ENCODE data around the gene DCP2. TPM values are rescaled to one million over a fixed set of nuclear protein-coding genes. Genes with fewer than 3 reads are reported as not detected.

Gene DCP2
- total RNA-seq, 1 experiment from 2014 or later = 45.1 TPM

DNA sequence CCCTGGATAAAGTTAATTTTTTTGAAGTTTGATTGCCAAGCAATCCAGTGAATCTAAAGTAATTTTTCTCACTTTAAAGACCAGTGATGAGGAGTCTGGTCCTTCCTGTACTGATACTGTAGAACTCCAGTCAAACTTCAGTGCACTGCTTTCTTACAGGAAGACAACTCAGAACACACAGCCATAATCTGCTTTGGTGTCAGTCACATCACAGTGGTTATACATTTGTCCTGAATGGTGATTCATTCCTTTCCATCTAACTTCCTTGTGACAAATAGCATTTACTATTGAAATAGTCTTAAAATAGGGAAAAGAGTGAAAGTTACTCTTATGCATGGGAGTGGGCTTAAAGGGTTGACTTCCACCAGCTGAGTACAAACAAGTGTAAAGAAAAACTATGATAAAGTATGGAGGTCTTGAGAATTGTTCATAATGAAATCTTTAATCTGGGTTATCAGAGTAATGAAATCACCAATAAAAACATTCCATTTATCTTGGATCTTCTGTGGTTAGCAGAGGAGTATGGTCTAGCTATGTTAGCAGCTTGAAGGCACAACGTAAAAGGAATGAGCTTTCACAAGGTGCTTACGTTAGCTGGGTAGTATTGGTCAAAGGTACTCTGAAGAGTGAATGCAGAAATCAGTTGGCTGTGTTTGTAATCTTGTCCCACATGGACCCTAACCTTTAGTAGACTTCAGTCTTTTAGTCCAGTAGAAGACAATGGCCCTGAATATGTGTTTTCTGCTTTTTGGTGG lies 41.5 kb downstream of the DCP2 start:
- no peak for DNase-seq (ENCODE audit: extremely low read depth, low read depth)

DNA sequence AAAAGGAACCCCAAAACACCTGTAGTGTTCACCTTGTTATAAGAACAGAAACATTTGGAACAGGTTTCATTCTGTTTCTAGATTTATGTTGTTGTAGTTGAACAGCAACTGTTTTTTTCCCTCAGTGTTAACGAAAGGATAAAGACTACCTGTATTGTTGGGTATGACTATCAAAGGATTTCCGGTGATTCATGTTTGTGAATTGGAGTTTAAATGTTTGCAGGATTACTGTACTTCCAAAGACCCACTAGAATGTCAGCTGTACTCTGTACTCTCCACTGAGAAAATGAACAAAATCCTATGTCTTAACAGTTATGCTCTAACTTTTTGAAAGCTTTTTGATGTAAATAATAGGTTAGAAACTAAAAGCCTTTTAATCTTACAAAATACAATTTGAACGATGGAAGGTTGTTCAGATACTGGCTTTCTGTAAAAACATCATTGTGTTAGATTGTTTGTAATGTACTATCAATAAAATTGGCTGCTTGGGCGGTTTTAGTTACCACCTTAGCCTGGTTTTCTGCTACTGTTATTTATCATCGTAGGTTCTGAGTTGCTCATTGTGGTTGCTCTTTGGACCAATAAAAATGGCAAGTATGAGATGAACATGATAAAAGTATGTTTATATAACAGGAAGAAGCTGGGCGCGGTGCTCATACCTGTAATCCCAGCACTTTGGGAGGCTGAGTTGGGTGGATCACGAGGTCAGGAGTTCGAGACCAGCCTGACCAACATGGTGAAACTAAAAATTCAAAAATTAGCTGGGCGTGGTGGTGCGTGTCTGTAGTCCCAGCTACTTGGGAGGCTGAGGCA lies 44.1 kb downstream of the DCP2 start:
- DNase-seq (ENCODE audit: extremely low read depth, low read depth) = no peak

DNA sequence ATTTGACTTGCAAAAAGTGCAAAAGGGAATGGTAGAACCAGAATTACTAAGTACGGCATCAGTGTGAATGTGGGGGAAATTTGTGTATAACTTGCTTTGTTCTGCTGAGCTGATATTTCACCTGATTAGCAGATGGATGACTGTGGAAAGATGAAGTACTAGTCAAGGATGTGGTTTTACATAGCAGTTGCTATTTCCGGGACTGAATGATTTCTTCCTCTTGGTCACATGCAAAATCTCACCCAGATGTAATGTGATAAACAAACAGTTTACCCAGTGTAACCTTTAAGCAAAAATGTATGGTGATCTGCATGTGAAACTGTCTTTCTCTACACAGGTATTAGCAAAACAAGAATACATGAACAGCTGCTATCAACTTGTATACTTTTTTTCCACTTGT lies 46.1 kb downstream of the DCP2 start:
- DNase-seq (ENCODE audit: extremely low read depth, low read depth) = peak; percentile 33

DNA sequence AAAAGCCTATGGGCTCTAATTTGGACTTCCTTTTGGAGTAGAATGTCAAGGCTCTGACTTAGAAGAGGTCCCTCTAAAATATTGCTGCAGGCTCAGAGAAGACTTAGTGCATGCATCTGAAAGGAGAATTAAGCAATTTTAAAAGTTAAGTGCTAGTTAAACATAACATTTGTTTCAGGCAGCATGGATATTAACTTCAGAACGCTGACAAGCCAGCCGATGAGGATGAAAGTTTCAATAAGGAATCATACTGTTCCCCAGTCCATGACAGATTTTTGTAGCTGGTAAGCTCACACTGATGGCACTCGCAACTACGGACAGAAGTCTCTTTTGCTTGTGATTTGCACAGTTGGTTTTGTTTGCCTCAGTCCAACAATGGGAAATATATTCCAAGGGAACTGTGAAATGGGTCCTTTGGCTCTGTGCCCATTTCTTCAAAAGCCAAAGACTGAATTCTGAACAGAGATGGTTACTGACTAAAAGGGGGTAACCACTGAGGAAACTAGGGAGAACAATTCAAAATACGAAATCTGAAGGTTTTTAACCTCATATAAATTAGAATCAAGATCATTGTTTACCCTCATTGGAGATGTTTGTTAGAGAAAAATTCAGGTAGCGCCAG lies 47.6 kb downstream of the DCP2 start:
- no peak for DNase-seq (ENCODE audit: extremely low read depth, low read depth)

DNA sequence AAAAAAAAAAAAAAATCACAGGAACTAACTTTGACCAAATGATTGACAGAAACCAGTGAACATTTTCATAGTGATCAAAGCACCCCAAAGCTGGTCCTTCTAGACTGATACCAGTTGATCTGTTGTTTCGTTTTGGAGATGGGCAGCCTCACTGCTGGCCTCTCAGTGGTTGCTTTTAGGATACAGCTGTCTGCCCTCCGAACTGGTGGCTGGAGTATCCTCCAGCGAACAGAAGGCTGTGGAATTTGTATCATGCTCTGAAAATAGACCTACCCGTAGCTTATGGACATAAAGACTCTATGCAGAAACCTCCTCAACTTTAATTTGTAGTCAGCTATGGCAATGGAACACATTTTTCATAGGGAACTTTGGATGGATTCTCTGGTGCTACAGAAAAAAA lies 49.0 kb downstream of the DCP2 start:
- DNase-seq (ENCODE audit: extremely low read depth, low read depth) = no peak

DNA sequence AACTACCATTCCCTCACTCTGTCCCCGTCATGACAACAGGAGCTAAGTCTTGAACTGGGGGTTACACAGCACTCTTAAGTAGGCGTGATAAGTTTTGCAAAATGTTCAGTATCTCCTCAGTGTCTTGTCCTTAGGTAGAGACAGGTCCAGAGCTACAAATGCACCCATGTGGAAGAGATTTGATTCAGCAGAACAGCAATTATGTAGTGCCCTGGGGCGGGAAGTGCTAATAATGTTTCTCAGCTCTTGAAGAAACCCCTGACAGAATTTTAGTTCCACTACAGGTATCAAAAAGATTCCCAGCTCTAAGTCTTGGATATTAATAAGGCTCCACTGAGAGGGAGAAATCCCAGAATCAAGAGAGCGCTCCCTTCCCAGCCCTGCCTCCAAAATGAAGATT lies 49.6 kb downstream of the DCP2 start:
- DNase-seq (ENCODE audit: extremely low read depth, low read depth) = no peak

DNA sequence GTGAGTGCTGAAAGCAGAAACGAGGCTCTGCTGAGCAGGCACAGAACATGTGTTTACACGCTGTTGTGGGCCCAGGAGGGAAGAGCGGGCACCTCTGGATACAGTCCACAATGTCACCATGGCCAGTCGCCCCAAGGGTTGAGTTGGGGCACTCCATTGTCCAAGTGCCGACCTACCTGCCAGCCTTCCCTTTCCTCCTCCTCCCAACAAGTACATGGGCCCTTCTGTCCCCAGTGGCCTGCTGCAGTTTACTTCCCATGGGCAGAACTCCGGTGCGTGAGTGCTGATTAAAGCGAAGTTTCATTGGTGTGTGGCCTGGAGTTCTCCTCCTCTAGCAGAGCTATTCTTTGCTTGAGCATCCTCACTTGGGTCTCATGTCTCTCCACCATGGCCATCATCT lies 50.4 kb downstream of the DCP2 start:
- DNase-seq (ENCODE audit: extremely low read depth, low read depth) = no peak

DNA sequence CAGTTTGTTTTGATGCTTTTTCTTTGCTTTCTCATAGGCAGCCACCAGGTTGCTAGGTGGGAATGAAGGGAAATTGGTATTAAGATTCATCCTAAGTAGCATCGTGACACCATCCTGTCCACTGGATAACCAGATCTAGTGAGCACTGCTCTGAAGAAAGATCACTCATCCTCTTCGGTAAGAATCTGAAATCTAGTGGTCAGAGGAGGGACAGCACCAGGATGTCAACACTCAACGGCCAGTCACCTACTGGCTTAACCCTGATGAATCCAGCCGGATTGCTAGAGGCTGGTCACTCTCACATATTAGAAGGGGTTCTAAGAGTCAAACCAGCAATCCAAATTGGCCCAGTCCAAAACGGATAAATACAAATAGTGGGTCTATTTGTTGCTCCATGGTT lies 50.8 kb downstream of the DCP2 start:
- no peak for DNase-seq (ENCODE audit: extremely low read depth, low read depth)

DNA sequence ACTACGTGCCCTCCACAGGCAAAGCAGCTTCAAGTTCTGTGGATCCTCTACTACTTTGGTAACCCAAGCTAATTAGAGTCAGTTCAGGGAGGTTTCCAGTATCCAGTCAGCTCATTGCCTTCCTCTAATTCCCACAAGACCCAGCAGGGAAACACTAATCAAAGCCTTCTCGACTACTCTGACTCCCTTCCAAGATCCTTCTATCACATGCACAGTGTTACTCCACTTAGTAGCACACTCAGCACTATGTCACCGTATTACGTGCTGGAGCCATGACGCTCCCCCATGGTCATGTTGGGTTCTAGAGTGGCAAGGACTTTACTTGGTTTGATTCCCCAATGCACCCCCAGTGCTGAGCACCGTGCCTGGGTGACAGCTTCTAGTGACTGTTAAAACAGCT lies 53.0 kb downstream of the DCP2 start:
- DNase-seq (ENCODE audit: extremely low read depth, low read depth) = no peak

DNA sequence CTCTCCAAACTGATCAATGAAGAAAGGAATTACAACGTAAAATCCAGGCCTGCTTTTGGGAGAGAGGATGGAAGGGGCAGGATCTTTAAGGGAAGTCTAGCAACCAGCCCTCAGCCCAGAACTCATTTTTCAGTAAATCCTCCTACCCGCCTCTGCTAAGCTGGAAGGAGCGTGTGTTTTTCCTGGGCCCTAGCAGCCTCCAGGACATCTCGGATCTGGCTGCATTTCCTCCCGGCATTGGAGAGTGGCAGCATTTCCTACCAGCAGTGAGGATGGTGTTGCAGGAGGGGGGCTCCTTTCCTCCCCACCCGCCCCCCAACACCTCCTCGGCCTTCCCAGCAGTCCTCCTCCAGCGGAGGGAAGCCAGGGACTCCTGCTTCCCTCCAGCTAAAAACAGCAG lies 54.5 kb downstream of the DCP2 start:
- DNase-seq (ENCODE audit: extremely low read depth, low read depth) = no peak

DNA sequence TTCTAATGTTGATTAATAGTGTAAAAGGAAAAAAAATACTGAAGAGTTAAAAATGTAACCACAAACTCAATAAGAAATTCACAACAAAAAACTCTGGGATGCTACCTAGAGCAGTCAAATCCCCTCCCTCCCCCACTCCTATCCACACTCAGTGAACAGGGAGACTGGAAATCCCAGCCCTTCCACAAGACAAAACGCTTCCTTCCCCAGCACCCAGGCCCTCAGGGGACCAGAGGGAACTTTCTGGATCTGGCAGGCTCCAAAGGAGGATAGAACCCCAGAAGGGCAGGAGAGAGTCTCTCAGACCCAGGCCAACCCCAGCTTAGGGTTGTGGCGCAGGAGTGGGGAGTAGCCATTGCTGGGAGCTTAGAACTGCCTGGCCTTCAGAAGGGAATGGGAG lies 55.0 kb downstream of the DCP2 start:
- no peak for DNase-seq (ENCODE audit: extremely low read depth, low read depth)

DNA sequence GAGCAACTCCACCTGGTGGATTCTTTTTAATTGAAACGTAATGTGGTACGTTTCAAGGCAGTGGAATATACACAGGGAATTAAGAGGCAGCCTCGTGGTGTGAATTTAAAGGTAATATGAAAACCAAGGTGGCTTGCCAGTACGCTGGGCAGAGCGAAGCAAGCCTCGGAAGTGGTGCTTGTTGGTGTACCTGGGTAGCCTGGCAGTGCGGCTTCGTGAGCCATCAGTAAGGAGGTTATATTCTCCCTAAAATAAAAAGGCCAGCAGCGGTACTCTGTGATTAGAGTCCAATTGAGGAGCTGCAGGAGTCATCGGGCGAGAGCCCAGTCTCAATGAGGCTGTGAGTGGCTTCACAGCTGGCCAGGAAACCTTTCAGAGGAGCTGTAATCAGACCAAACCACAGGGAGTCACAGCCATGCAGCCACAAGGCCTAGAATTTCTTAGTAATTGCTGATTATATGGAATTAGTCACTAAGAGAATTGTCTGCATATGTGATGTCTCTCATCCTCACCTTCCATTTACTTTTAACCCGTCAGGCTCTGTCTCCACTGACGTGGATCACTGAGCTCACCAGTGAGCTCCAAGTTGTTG lies 57.7 kb downstream of the DCP2 start:
- DNase-seq (ENCODE audit: extremely low read depth, low read depth) = no peak

DNA sequence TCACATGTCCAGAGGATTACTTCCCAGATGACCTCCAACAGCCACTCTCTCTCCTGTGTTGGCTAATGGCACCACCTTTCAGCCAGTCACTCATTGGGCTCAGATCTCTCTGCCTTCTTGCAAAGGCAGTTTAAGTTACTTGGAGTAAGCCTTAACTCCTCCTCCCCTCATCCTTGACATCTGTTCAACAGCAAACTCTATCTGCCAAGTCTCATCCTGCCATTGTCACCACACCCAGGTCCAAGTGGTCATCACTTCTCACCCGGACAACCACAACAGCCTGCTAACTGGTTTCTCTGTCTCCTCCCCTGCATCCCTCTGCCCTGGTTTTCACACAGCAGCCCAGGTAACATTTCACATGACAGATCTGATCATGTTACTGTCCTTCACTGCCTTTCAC lies 58.5 kb downstream of the DCP2 start:
- no peak for DNase-seq (ENCODE audit: extremely low read depth, low read depth)

DNA sequence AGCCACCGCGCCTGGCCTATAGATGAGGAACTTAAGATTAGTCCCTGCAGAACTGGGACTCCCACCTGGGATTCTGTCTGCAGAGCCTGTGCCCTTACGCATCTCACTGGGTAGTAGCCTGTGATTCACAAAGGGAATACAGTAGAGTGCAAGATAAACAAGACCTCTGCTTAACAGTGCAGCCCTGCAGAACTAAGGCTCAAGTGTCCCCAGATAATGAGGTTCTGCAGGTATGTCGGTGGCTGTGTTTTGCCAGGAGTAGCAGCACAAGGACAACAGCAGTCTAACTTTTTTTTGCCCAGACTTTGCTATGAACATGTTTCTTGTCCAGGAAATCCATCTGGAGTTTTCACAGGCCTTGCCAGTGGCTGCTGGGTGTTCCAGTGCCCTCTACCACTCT lies 59.7 kb downstream of the DCP2 start:
- no peak for DNase-seq (ENCODE audit: extremely low read depth, low read depth)

DNA sequence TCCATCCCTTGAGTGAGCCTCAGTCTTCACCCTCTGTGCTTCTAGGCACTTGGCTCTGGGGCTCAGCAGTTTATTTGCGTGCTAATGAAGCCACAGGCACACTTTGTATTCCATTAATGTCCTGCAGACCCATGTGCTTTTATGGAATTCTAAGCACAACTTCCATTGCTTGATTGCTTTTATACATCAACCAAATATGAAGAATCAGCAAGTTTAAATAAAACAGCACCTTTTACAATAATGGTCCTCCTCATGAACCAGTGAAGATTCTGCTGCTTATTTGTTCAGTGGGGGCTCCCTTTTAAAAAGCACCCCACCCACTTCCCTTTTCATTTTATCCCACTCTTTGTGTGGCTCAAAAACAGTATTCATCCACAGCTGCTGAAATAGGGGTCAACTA lies 60.2 kb downstream of the DCP2 start:
- no peak for DNase-seq (ENCODE audit: extremely low read depth, low read depth)

DNA sequence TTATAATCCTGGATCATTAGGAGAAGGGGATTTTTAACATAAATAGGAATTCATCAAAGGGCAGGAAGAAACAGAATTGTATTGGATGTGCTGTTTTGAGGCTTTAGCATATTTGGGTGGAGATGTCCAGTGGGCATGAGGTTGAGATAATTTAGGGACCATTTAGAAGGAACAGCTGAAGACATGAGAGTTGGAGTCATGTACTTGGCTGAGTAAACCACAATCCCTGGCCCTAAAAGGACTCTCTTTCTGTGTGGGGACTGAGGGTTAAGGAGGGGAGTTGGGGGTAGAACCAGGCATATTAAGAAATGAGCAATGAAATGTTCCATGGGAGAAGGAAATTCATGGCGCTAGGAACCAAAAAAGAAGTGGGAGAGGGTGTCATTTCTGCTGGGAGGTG lies 61.5 kb downstream of the DCP2 start:
- DNase-seq (ENCODE audit: extremely low read depth, low read depth) = no peak

DNA sequence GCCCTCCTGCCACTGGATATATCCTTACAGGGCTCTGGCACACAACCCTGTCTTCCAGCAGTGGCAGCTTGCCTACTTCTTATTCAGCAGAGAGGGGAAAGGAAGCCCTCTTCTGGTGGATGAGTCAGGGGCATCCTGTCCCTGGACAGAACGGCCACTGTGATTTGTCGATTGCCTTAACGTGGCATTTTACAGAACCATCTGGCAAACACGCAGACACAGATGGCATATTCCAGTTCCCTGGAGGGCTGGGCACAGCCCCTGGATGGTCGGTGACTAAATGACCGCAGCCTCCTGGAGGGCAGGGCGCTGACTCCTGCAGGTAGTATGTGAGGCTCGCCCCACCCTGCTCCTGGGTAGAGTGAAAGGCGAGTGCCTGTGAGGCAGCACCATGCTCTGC lies 62.1 kb downstream of the DCP2 start:
- no peak for DNase-seq (ENCODE audit: extremely low read depth, low read depth)

DNA sequence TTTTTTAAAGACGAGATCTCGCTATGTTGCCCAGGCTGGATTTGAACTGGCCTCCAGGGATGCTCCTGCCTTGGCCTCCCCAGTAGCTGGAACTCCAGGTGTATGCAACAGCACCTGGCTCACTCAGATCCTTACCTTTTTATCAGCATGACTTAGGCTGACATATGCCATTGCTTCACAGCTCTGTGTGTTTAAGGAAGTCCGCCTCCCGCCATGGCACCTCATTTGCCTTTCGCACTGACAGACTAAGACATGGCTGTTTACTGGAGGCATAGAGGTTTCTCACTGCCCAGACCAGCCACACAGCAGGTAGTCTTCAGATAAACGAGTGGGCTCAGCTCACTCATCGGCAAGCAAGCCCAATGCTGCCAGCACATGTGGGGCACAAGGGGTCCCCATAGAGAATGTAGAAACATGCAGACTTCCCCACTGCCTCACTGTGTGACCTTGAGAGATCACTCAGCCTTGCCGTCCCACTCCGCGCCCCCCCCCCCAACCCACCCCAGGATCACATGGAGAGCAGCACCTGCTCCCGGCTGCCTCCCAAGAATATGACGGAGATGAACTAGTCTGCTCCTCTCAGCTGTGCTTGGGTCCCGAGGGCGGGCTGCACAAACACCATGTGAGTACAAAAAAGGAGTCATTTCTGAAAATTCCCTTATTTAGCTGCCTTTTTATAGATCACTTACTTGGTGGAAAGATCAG lies 62.8 kb downstream of the DCP2 start:
- no peak for DNase-seq (ENCODE audit: extremely low read depth, low read depth)

DNA sequence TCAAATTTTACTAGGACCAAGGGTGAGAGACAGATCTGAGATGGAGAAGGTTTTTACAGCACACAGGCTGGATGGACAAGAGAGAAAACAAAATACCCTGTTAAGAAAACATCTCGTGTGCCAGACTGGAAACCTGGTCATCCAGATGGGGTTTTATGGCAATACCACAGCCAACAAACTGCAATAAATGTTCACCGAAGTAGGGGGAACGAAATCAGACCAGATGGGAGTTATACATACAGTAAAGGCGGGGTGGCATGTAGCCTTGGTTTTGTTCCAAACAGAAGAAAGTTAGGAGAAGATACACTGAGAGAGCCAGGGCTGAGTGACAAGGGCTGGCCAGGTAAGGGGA lies 63.3 kb downstream of the DCP2 start:
- no peak for DNase-seq (ENCODE audit: extremely low read depth, low read depth)

DNA sequence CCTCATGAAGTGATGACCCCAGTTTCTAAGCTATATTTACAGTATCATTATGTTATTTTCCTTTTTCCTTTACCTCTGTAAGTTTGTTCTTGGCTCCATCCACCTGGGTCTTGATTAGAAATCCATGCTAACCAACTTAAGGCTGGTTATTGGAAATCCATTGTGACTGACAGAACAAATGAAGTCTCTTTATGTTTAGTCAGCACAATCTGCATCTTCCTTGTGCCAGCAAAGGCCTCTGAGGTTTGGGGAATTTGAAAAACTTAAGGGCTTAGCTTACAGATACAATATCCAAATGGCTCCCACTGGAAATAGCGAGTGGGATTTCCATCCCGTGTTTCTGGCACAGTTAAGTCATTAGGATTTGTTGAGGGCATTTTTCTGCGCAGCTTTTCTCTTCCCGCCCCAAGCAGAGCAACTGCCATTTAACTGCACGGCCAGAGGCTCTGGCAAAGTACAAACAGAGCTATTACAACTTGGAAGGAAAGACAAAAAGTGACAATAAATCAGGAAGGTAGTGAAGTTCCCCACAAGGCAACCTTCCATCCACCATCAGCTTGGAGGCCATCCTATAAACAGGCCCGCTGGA lies 64.2 kb downstream of the DCP2 start:
- no peak for DNase-seq (ENCODE audit: extremely low read depth, low read depth)

Measured in NCI-H460 (cell line).